ENCODE measurements around the gene CHCHD6.

CHCHD6 gene

GRCh38 chr3:126866175-126866759, 162.2 kb downstream of the CHCHD6 start:
- FAIRE-seq (no peak), DNase-seq (ENCODE audit: insufficient read length) (no peak)
- TF ChIP-seq POLR2A (IDR thresholded peaks at IDR 0.05; ENCODE audit: low read depth, low read length) (no peak), TAF1 (IDR thresholded peaks at IDR 0.05; ENCODE audit: borderline replicate concordance, low read depth, low read length) (no peak), POLR2AphosphoS5 (IDR thresholded peaks at IDR 0.05; ENCODE audit: low read depth, low read length) (no peak)

GRCh38 chr3:126867190-126867862, 163.3 kb downstream of the CHCHD6 start:
- no peak for TF ChIP-seq POLR2AphosphoS5 (IDR thresholded peaks at IDR 0.05; ENCODE audit: low read depth, low read length)
- TF ChIP-seq POLR2A (IDR thresholded peaks at IDR 0.05; ENCODE audit: low read depth, low read length): no peak
- TF ChIP-seq TAF1 (IDR thresholded peaks at IDR 0.05; ENCODE audit: borderline replicate concordance, low read depth, low read length): no peak
- FAIRE-seq (no peak), DNase-seq (ENCODE audit: insufficient read length) (no peak)

GRCh38 chr3:126867863-126868200, 163.8 kb downstream of the CHCHD6 start:
- TF ChIP-seq POLR2A (IDR thresholded peaks at IDR 0.05; ENCODE audit: low read depth, low read length) (no peak), POLR2AphosphoS5 (IDR thresholded peaks at IDR 0.05; ENCODE audit: low read depth, low read length) (no peak), TAF1 (IDR thresholded peaks at IDR 0.05; ENCODE audit: borderline replicate concordance, low read depth, low read length) (no peak)
- no peak for FAIRE-seq
- DNase-seq (ENCODE audit: insufficient read length): no peak

GRCh38 chr3:126870608-126871210, 166.7 kb downstream of the CHCHD6 start:
- TF ChIP-seq POLR2AphosphoS5 (IDR thresholded peaks at IDR 0.05; ENCODE audit: low read depth, low read length): no peak
- no peak for TF ChIP-seq POLR2A (IDR thresholded peaks at IDR 0.05; ENCODE audit: low read depth, low read length)
- TF ChIP-seq TAF1 (IDR thresholded peaks at IDR 0.05; ENCODE audit: borderline replicate concordance, low read depth, low read length): no peak
- FAIRE-seq (no peak), DNase-seq (ENCODE audit: insufficient read length) (no peak)

GRCh38 chr3:126872701-126873342, 168.8 kb downstream of the CHCHD6 start:
- no peak for DNase-seq (ENCODE audit: insufficient read length)
- TF ChIP-seq POLR2AphosphoS5 (IDR thresholded peaks at IDR 0.05; ENCODE audit: low read depth, low read length): no peak
- no peak for TF ChIP-seq POLR2A (IDR thresholded peaks at IDR 0.05; ENCODE audit: low read depth, low read length)
- TF ChIP-seq TAF1 (IDR thresholded peaks at IDR 0.05; ENCODE audit: borderline replicate concordance, low read depth, low read length): no peak
- FAIRE-seq: no peak

GRCh38 chr3:126873416-126873815, 169.4 kb downstream of the CHCHD6 start:
- DNase-seq (ENCODE audit: insufficient read length): no peak
- TF ChIP-seq POLR2AphosphoS5 (IDR thresholded peaks at IDR 0.05; ENCODE audit: low read depth, low read length) (no peak), TAF1 (IDR thresholded peaks at IDR 0.05; ENCODE audit: borderline replicate concordance, low read depth, low read length) (no peak), POLR2A (IDR thresholded peaks at IDR 0.05; ENCODE audit: low read depth, low read length) (no peak)
- no peak for FAIRE-seq

GRCh38 chr3:126878664-126879063, 174.6 kb downstream of the CHCHD6 start:
- FAIRE-seq: no peak
- no peak for DNase-seq (ENCODE audit: insufficient read length)
- TF ChIP-seq TAF1 (IDR thresholded peaks at IDR 0.05; ENCODE audit: borderline replicate concordance, low read depth, low read length): no peak
- TF ChIP-seq POLR2A (IDR thresholded peaks at IDR 0.05; ENCODE audit: low read depth, low read length): no peak
- no peak for TF ChIP-seq POLR2AphosphoS5 (IDR thresholded peaks at IDR 0.05; ENCODE audit: low read depth, low read length)

- FAIRE-seq (no peak), DNase-seq (ENCODE audit: insufficient read length) (no peak)
- TF ChIP-seq POLR2A (IDR thresholded peaks at IDR 0.05; ENCODE audit: low read depth, low read length) (no peak), TAF1 (IDR thresholded peaks at IDR 0.05; ENCODE audit: borderline replicate concordance, low read depth, low read length) (no peak), POLR2AphosphoS5 (IDR thresholded peaks at IDR 0.05; ENCODE audit: low read depth, low read length) (no peak)
Measured at GRCh38 chr3:126880901-126881300, 176.9 kb downstream of the CHCHD6 start.

- FAIRE-seq: no peak
- no peak for DNase-seq (ENCODE audit: insufficient read length)
- TF ChIP-seq POLR2AphosphoS5 (IDR thresholded peaks at IDR 0.05; ENCODE audit: low read depth, low read length) (no peak), TAF1 (IDR thresholded peaks at IDR 0.05; ENCODE audit: borderline replicate concordance, low read depth, low read length) (no peak), POLR2A (IDR thresholded peaks at IDR 0.05; ENCODE audit: low read depth, low read length) (no peak)
Measured at GRCh38 chr3:126881861-126882260, 177.8 kb downstream of the CHCHD6 start.

GRCh38 chr3:126883241-126883640, 179.2 kb downstream of the CHCHD6 start:
- no peak for DNase-seq (ENCODE audit: insufficient read length)
- TF ChIP-seq TAF1 (IDR thresholded peaks at IDR 0.05; ENCODE audit: borderline replicate concordance, low read depth, low read length) (no peak), POLR2AphosphoS5 (IDR thresholded peaks at IDR 0.05; ENCODE audit: low read depth, low read length) (no peak), POLR2A (IDR thresholded peaks at IDR 0.05; ENCODE audit: low read depth, low read length) (no peak)
- FAIRE-seq: no peak

- TF ChIP-seq POLR2AphosphoS5 (IDR thresholded peaks at IDR 0.05; ENCODE audit: low read depth, low read length) (no peak), POLR2A (IDR thresholded peaks at IDR 0.05; ENCODE audit: low read depth, low read length) (no peak), TAF1 (IDR thresholded peaks at IDR 0.05; ENCODE audit: borderline replicate concordance, low read depth, low read length) (no peak)
- no peak for DNase-seq (ENCODE audit: insufficient read length)
- no peak for FAIRE-seq
Measured at GRCh38 chr3:126885425-126885824, 181.4 kb downstream of the CHCHD6 start.

Measured in GM12892 (cell line).